Transverse colon (tissue), 3 donors: ENCODE data around the gene EYS.

ENCODE experiments used
- CTCF ChIP-seq, 5 experiments: fragments of 200-600 bp in 3 of 5; fragments of 450-650 bp in 2 of 5; sonication (generic) in 3 of 5; IDR thresholded peaks; 1 replicate in 2 of 5; 2 replicates in 3 of 5; pipeline ENCODE4 v1.5.1; 2016 to 2017; ENCODE audit warnings: antibody characterized with exemption in 5 of 5, inconsistent platforms in 3 of 5, mild to moderate bottlenecking in 2 of 5, moderate library complexity in 1 of 5
- POLR2A ChIP-seq: fragments of 450-650 bp; IDR thresholded peaks from one replicate; pipeline ENCODE4 v1.6.1; 2016; ENCODE audit warnings: antibody characterized with exemption, mild to moderate bottlenecking, moderate library complexity

GRCh38 chr6:64920257-64920656 lies 786.8 kb downstream of the EYS start:
- TF ChIP-seq CTCF (IDR thresholded peaks at IDR 0.05) (no peak), POLR2A (no peak)
